AG08396 (cell line): ENCODE measurements around the gene HIRA.

ENCODE experiments used
- DNase-seq: peaks from one replicate; pipeline ENCODE4 v3.0.0; 2012; ENCODE audit warnings: low spot score, mixed read lengths

The HIRA gene

GRCh38 chr22:19431649-19432132 is at the start of gene HIRA:
Gene HIRA (minus strand): TSS chr22:19431733. CDS start chr22:19431476, 257 bp downstream.
- peak; percentile 86 for DNase-seq

- no peak for DNase-seq
These were observed 49.3 kb upstream of the HIRA start for GRCh38 chr22:19480789-19481188.

GRCh38 chr22:19480173-19480568 is 48.6 kb upstream of the HIRA start:
- no peak for DNase-seq

GRCh38 chr22:19479355-19480172 is 48.0 kb upstream of the HIRA start, which contains the start of gene CDC45:
Gene CDC45 (plus strand): TSS chr22:19479920. CDS start chr22:19479969, 49 bp downstream.
- DNase-seq, result peak; percentile 98

GRCh38 chr22:19478901-19479354 is 47.4 kb upstream of the HIRA start, which contains the start of gene UFD1:
Gene UFD1 (minus strand): TSS chr22:19479193. CDS start chr22:19479085, 108 bp downstream.
- peak; percentile 89 for DNase-seq

GRCh38 chr22:19478045-19478900 is 46.7 kb upstream of the HIRA start:
- no peak for DNase-seq

GRCh38 chr22:19477321-19478044 is 46.0 kb upstream of the HIRA start:
- no peak for DNase-seq

- no peak for DNase-seq
These were observed 44.5 kb upstream of the HIRA start for GRCh38 chr22:19476023-19476422.

- DNase-seq, result no peak
These were observed 42.0 kb upstream of the HIRA start for GRCh38 chr22:19473578-19473977.

GRCh38 chr22:19472233-19472632 is 40.7 kb upstream of the HIRA start:
- DNase-seq, result no peak

GRCh38 chr22:19471572-19471971 is 40.0 kb upstream of the HIRA start:
- no peak for DNase-seq

- DNase-seq, result no peak
These were observed 38.5 kb upstream of the HIRA start for GRCh38 chr22:19470010-19470409.

- no peak for DNase-seq
These were observed 37.9 kb upstream of the HIRA start for GRCh38 chr22:19469421-19469820.

GRCh38 chr22:19467912-19468311 is 36.4 kb upstream of the HIRA start:
- no peak for DNase-seq

- no peak for DNase-seq
These were observed 35.6 kb upstream of the HIRA start for GRCh38 chr22:19466848-19467752.

GRCh38 chr22:19466126-19466716 is 34.7 kb upstream of the HIRA start:
- no peak for DNase-seq

GRCh38 chr22:19464975-19465374 is 33.4 kb upstream of the HIRA start:
- no peak for DNase-seq

GRCh38 chr22:19464546-19464945 is 33.0 kb upstream of the HIRA start:
- DNase-seq, result no peak

GRCh38 chr22:19463491-19464469 is 32.2 kb upstream of the HIRA start:
- peak; percentile 32 for DNase-seq
